WTC11 (cell line): ENCODE results near the gene PTGS1. TPM values are rescaled to one million over a fixed set of nuclear protein-coding genes. Genes with fewer than 3 reads are reported as not detected.

ENCODE experiments used
- ATAC-seq: fragments of 200-7000 bp; cut with Tn5 transposase; 2 replicates; pipeline ENCODE4 v1.10.0; 2021; ENCODE audit warnings: mild to moderate bottlenecking, moderate library complexity
- CTCF ChIA-PET: fragments of 300-600 bp; sonication (Branson Sonifier 250); formaldehyde crosslinking; loops from one replicate; lab custom pipeline; 2021; ENCODE audit warnings: antibody characterized with exemption; lab: Charles Lee
- POLR2A ChIA-PET: fragments of 350-600 bp; sonication (Branson Sonifier 250); formaldehyde crosslinking; loops from one replicate; lab custom pipeline; 2021; ENCODE audit warnings: antibody characterized with exemption; lab: Charles Lee
- DNase-seq: peaks from one replicate; pipeline ENCODE4 v3.0.0; 2021; ENCODE audit warnings: low spot score
- H3K27ac Mint-ChIP-seq: 2 replicates; pipeline ENCODE4 v1.8.0; 2021; ENCODE audit warnings: mixed read lengths
- H3K27me3 Mint-ChIP-seq: 2 replicates; pipeline ENCODE4 v1.8.0; 2021; ENCODE audit warnings: low read depth, mild to moderate bottlenecking, moderate library complexity, mixed read lengths
- H3K36me3 Mint-ChIP-seq: 2 replicates; pipeline ENCODE4 v1.8.0; 2021; ENCODE audit warnings: mixed read lengths
- H3K4me1 Mint-ChIP-seq: 2 replicates; pipeline ENCODE4 v1.8.0; 2022; ENCODE audit warnings: mixed read lengths
- H3K4me3 Mint-ChIP-seq: 2 replicates; pipeline ENCODE4 v1.8.0; 2021; ENCODE audit warnings: mild to moderate bottlenecking, moderate library complexity, mixed read lengths
- H3K9me3 Mint-ChIP-seq: 2 replicates; pipeline ENCODE4 v1.8.0; 2021; ENCODE audit warnings: mixed read lengths
- CTCF ChIP-seq: fragments of 200-600 bp; IDR thresholded peaks from 2 replicates; pipeline ENCODE4 v1.8.0; 2022; ENCODE audit warnings: antibody characterized with exemption
- E2F4 ChIP-seq: sonication (generic); formaldehyde crosslinking; IDR thresholded peaks from 2 replicates; pipeline ENCODE4 v1.8.1; 2022; ENCODE audit warnings: low read depth, mild to moderate bottlenecking, moderate library complexity, missing genetic modification reagents, borderline replicate concordance
- ELF4 ChIP-seq: sonication (generic); formaldehyde crosslinking; IDR thresholded peaks from 2 replicates; pipeline ENCODE4 v1.8.1; 2022; ENCODE audit warnings: low read depth, mild to moderate bottlenecking, moderate library complexity, missing genetic modification reagents
- ERG ChIP-seq: fragments of 250-450 bp; sonication (Bioruptor Pico); IDR thresholded peaks from 2 replicates; pipeline ENCODE4 v1.8.0; 2021; ENCODE audit warnings: mild to moderate bottlenecking
- ESRRA ChIP-seq: sonication (generic); formaldehyde crosslinking; IDR thresholded peaks from 2 replicates; pipeline ENCODE4 v1.8.1; 2022; ENCODE audit warnings: mild to moderate bottlenecking, missing genetic modification reagents, borderline replicate concordance
- FOXJ3 ChIP-seq: sonication (generic); formaldehyde crosslinking; IDR thresholded peaks from 2 replicates; pipeline ENCODE4 v1.9.0; 2021; ENCODE audit warnings: missing genetic modification reagents, mild to moderate bottlenecking, borderline replicate concordance
- KAT7 ChIP-seq: sonication (generic); formaldehyde crosslinking; IDR thresholded peaks from 2 replicates; pipeline ENCODE4 v1.8.1; 2023; ENCODE audit warnings: missing genetic modification reagents, mild to moderate bottlenecking, borderline replicate concordance
- PRDM15 ChIP-seq: sonication (generic); formaldehyde crosslinking; IDR thresholded peaks from 2 replicates; pipeline ENCODE4 v1.8.0; 2022; ENCODE audit warnings: missing genetic modification reagents
- PREB ChIP-seq: sonication (generic); formaldehyde crosslinking; IDR thresholded peaks from 2 replicates; pipeline ENCODE4 v1.8.1; 2022; ENCODE audit warnings: mild to moderate bottlenecking, missing genetic modification reagents, moderate library complexity, borderline replicate concordance
- PRRX2 ChIP-seq: fragments of 250-450 bp; sonication (Bioruptor Pico); IDR thresholded peaks from 2 replicates; pipeline ENCODE4 v1.8.0; 2021; ENCODE audit warnings: mild to moderate bottlenecking
- RELA ChIP-seq: sonication (generic); formaldehyde crosslinking; IDR thresholded peaks from 2 replicates; pipeline ENCODE4 v1.8.1; 2022; ENCODE audit warnings: missing genetic modification reagents, mild to moderate bottlenecking, borderline replicate concordance
- SOX15 ChIP-seq: fragments of 250-450 bp; sonication (Bioruptor Pico); IDR thresholded peaks from 2 replicates; pipeline ENCODE4 v1.9.0; 2021; ENCODE audit warnings: mild to moderate bottlenecking
- TCF7 ChIP-seq: sonication (generic); formaldehyde crosslinking; IDR thresholded peaks from 2 replicates; pipeline ENCODE4 v1.8.0; 2022; ENCODE audit warnings: mild to moderate bottlenecking, low read depth, missing genetic modification reagents, moderate library complexity
- ZNF121 ChIP-seq: sonication (generic); formaldehyde crosslinking; IDR thresholded peaks from 2 replicates; pipeline ENCODE4 v1.8.0; 2023; ENCODE audit warnings: missing genetic modification reagents
- ZNF317 ChIP-seq: sonication (generic); formaldehyde crosslinking; IDR thresholded peaks from 2 replicates; pipeline ENCODE4 v1.8.1; 2023; ENCODE audit warnings: low read depth, mild to moderate bottlenecking, moderate library complexity, missing genetic modification reagents, borderline replicate concordance
- ZNF396 ChIP-seq: fragments of 250-450 bp; sonication (Bioruptor Pico); IDR thresholded peaks from 2 replicates; pipeline ENCODE4 v1.8.0; 2021; ENCODE audit warnings: mild to moderate bottlenecking, moderate library complexity, borderline replicate concordance
- total RNA-seq: library from RNA; stranded (reverse); gene quantifications from 3 replicates; pipeline ENCODE4 v1.2.3, GENCODE V29; 2021
- TF ChIP-seq, protein P1 (sequence below): sonication (generic); formaldehyde crosslinking; IDR thresholded peaks from 2 replicates; pipeline ENCODE4 v1.8.1; 2023; ENCODE audit warnings: mild to moderate bottlenecking, moderate library complexity, missing genetic modification reagents
- TF ChIP-seq, protein P2 (sequence below): sonication (generic); formaldehyde crosslinking; IDR thresholded peaks from 2 replicates; pipeline ENCODE4 v1.8.0; 2022; ENCODE audit warnings: mild to moderate bottlenecking, missing genetic modification reagents
- TF ChIP-seq, protein P3 (sequence below): sonication (generic); formaldehyde crosslinking; IDR thresholded peaks from 2 replicates; pipeline ENCODE4 v1.8.1; 2023; ENCODE audit warnings: mild to moderate bottlenecking, missing genetic modification reagents, moderate library complexity

The PTGS1 gene
- total RNA-seq, 1 experiment from 2014 or later = 1.0 TPM

DNA sequence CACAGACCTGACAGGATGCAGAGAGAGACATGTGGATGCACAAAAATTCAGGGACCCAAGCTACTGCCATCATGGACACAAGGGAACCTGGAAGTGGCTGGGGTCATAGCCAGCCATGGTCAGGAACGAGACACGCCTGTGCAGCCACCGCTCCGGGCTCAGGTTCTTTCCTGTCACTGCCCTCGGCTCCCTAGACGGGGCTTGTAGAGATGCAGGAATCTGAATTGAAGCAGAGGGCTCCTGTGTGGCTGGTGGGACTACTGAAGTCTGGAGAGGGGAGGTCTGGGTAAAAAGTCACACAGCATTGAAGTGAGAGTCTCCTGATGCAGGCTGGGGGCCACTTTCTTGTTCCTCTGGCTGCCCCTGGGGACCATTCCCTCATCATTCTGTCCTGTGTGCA lies 32.3 kb upstream of the PTGS1 start:
- CTCF ChIA-PET = interaction anchor here (2.5 to 6.6 kb wide), 5 partner anchors 8 to 239 kb away, joined by 18 to 71 read pairs (median 23); no protein-coding TSS in a partner anchor
- POLR2A ChIA-PET = no interaction called here
- DNase-seq = no peak
- H3K36me3 Mint-ChIP-seq = no peaks in the 10 kb centered on the region
- no peak overlapping the region for H3K27ac Mint-ChIP-seq
- TF ChIP-seq, protein P1, sequence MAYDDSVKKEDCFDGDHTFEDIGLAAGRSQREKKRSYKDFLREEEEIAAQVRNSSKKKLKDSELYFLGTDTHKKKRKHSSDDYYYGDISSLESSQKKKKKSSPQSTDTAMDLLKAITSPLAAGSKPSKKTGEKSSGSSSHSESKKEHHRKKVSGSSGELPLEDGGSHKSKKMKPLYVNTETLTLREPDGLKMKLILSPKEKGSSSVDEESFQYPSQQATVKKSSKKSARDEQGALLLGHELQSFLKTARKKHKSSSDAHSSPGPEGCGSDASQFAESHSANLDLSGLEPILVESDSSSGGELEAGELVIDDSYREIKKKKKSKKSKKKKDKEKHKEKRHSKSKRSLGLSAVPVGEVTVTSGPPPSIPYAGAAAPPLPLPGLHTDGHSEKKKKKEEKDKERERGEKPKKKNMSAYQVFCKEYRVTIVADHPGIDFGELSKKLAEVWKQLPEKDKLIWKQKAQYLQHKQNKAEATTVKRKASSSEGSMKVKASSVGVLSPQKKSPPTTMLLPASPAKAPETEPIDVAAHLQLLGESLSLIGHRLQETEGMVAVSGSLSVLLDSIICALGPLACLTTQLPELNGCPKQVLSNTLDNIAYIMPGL (CRISPR knock-in tag) = no peak
- TF ChIP-seq ERG (CRISPR knock-in tag) = no peak
- TF ChIP-seq ESRRA (CRISPR knock-in tag) = no peak
- no peak for TF ChIP-seq PRRX2
- no peak for TF ChIP-seq ZNF396 (CRISPR knock-in tag)
- TF ChIP-seq PRDM15 (CRISPR knock-in tag) = no peak
- no peak for TF ChIP-seq RELA (CRISPR knock-in tag)
- TF ChIP-seq TCF7 (CRISPR knock-in tag) = no peak
- TF ChIP-seq E2F4 (CRISPR knock-in tag) = no peak
- TF ChIP-seq ZNF121 = no peak
- H3K9me3 Mint-ChIP-seq = no peaks in the 10 kb centered on the region
- peaks cover 8% of the 10 kb centered on the region; the same call in 1 of the 2 replicates for H3K27me3 Mint-ChIP-seq
- peaks cover 60% of the 10 kb centered on the region for H3K4me1 Mint-ChIP-seq
- H3K4me3 Mint-ChIP-seq = no peak overlapping the region
- ATAC-seq = no peak

DNA sequence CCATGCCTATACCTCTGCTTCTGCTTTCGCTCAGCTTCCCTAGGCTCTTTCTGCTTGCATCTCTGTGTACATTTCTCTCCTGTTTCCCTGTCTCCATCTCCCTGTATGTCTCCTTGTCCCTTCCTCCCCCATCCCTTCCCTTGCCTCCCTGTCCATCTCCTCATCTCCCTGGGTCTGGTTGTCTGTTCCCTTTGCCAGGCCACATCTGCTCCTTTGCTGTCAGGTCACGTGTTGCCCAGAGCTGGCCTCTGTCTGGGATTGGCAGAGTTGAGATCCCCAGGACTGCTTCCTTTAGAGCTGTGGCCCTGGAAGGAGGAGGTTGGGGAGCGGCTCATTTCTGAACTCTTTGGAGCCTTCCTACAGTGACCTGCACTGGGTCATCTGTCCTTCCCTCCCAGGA lies 31.8 kb upstream of the PTGS1 start:
- Mint-ChIP-seq H3K27ac (no peak overlapping the region), H3K27me3 (peaks cover 8% of the 10 kb centered on the region), H3K4me3 (no peak overlapping the region), H3K9me3 (no peaks in the 10 kb centered on the region), H3K4me1 (peaks cover 60% of the 10 kb centered on the region), H3K36me3 (no peaks in the 10 kb centered on the region)
- ChIA-PET CTCF (interaction anchor here (0.6 to 6.6 kb wide), 6 partner anchors 11 to 243 kb away, joined by 3 to 71 read pairs (median 13); no protein-coding TSS in a partner anchor), POLR2A (no interaction called here)
- DNase-seq = no peak
- ATAC-seq = no peak
- TF ChIP-seq CTCF (no peak), FOXJ3 (CRISPR knock-in tag) (no peak), PREB (CRISPR knock-in tag) (no peak), ELF4 (CRISPR knock-in tag) (no peak), KAT7 (CRISPR knock-in tag) (no peak), SOX15 (CRISPR knock-in tag) (no peak), ZNF317 (CRISPR knock-in tag) (no peak), ZNF121 (no peak), PRRX2 (no peak)
- TF ChIP-seq, protein P2, sequence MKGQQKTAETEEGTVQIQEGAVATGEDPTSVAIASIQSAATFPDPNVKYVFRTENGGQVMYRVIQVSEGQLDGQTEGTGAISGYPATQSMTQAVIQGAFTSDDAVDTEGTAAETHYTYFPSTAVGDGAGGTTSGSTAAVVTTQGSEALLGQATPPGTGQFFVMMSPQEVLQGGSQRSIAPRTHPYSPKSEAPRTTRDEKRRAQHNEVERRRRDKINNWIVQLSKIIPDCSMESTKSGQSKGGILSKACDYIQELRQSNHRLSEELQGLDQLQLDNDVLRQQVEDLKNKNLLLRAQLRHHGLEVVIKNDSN (CRISPR knock-in tag) = no peak
- TF ChIP-seq, protein P3, sequence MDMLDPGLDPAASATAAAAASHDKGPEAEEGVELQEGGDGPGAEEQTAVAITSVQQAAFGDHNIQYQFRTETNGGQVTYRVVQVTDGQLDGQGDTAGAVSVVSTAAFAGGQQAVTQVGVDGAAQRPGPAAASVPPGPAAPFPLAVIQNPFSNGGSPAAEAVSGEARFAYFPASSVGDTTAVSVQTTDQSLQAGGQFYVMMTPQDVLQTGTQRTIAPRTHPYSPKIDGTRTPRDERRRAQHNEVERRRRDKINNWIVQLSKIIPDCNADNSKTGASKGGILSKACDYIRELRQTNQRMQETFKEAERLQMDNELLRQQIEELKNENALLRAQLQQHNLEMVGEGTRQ (CRISPR knock-in tag) = no peak
